ENCODE measurements around the gene SUFU.

SUFU gene

DNA sequence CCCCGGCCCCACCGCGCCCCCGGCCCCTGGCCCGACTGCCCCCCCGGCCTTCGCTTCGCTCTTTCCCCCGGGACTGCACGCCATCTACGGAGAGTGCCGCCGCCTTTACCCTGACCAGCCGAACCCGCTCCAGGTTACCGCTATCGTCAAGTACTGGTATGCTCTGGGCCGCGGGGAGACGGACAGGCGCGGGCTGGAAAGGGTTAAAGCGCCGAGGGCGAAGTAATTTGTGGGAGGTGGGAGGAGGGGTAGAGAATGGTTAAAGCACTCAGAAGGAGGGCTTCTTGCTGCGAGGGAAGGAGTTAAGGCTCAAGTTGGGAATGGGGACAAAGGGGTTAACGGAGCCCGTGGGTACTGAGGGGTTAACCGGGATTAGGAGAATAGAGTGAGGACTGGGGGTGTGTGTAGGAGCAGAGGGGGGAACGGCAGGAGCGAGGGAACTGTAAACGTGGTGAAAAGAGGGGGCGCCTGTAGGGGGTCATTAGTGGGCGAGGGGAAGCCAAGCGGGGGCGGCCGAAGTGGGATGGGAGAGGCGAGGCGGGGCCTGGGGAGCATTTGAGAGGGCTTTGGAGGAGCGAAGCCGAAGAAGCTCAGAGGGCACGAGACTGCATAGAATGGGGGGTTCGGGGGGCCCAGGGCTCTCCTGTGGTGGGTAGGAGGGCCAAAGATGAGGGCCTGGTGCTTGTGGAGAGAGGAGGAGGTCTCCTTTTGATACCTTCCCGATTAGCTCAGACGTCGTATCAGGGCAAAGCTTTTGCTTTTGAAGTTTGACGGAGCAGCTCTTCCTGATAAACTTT lies 605 bp downstream of the SUFU start:
- H3K9me3 ChIP-seq (ENCODE audit: insufficient read depth, low read length, severe bottlenecking) = no peaks in the 10 kb centered on the region
- H3K4me2 ChIP-seq (ENCODE audit: insufficient read depth, low read length) = peak overlapping the region; percentile 94
- peaks cover 32% of the 10 kb centered on the region for H4K20me1 ChIP-seq (ENCODE audit: insufficient read depth, low read length)
- peaks cover 65% of the 10 kb centered on the region for H3K79me2 ChIP-seq (ENCODE audit: insufficient read depth, low read length)
- H3K4me3 ChIP-seq (ENCODE audit: low read depth in 1 of 2, low read length in 2 of 2) = peak overlapping the region; percentile 77 to 83
- peak; percentile 39 for DNase-seq
- TF ChIP-seq, protein P1, sequence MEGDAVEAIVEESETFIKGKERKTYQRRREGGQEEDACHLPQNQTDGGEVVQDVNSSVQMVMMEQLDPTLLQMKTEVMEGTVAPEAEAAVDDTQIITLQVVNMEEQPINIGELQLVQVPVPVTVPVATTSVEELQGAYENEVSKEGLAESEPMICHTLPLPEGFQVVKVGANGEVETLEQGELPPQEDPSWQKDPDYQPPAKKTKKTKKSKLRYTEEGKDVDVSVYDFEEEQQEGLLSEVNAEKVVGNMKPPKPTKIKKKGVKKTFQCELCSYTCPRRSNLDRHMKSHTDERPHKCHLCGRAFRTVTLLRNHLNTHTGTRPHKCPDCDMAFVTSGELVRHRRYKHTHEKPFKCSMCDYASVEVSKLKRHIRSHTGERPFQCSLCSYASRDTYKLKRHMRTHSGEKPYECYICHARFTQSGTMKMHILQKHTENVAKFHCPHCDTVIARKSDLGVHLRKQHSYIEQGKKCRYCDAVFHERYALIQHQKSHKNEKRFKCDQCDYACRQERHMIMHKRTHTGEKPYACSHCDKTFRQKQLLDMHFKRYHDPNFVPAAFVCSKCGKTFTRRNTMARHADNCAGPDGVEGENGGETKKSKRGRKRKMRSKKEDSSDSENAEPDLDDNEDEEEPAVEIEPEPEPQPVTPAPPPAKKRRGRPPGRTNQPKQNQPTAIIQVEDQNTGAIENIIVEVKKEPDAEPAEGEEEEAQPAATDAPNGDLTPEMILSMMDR (IDR thresholded peaks at IDR 0.05; ENCODE audit: borderline replicate concordance, extremely low read depth, low read length, poor library complexity, severe bottlenecking) = no peak
- TF ChIP-seq EZH2 (IDR thresholded peaks at IDR 0.05; ENCODE audit: borderline replicate concordance, low read depth, low read length, severe bottlenecking) = no peak
- no peaks in the 10 kb centered on the region for H3K27me3 ChIP-seq (ENCODE audit: insufficient read depth, low read length, poor library complexity)
- peaks cover 40% of the 10 kb centered on the region for H3K4me1 ChIP-seq (ENCODE audit: insufficient read depth, low read length)
- H3K27ac ChIP-seq (ENCODE audit: low read length) = peak overlapping the region; percentile 65
- H3K9ac ChIP-seq (ENCODE audit: low read depth, low read length) = peak overlapping the region; percentile 65
- peak overlapping the region; percentile 80 for H2AFZ ChIP-seq (ENCODE audit: low read depth, low read length)
- ATAC-seq (ENCODE audit: insufficient read depth, low read depth) = no peak
- peaks cover 39% of the 10 kb centered on the region for H3K36me3 ChIP-seq (ENCODE audit: insufficient read depth, low read length)

DNA sequence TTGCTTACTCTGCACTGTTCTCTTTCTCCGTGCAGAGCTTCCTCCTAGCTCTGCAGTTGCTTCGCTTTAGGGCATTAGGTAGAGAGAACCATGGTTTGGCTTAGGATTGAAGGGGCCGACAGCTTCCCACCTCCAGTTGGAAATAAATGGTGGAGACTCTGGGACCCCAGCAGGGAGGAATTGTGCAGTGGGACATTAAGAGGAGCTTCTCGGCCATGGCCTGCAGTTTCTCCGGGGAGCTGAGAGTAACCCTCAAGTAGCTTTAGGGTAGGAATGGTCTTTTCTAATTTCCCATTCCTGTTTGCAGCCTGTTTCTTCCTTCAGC lies 1.2 kb downstream of the SUFU start:
- Histone ChIP-seq H3K4me2 (ENCODE audit: insufficient read depth, low read length) (peak overlapping the region; percentile 94), H3K9me3 (ENCODE audit: insufficient read depth, low read length, severe bottlenecking) (no peaks in the 10 kb centered on the region), H3K4me1 (ENCODE audit: insufficient read depth, low read length) (peaks cover 36% of the 10 kb centered on the region), H3K9ac (ENCODE audit: low read depth, low read length) (peak overlapping the region; percentile 65), H3K27ac (ENCODE audit: low read length) (peak overlapping the region; percentile 65; the same call in 1 of the 2 replicates), H2AFZ (ENCODE audit: low read depth, low read length) (peak overlapping the region; percentile 80; the same call in 1 of the 2 replicates), H3K79me2 (ENCODE audit: insufficient read depth, low read length) (peaks cover 60% of the 10 kb centered on the region), H4K20me1 (ENCODE audit: insufficient read depth, low read length) (peaks cover 28% of the 10 kb centered on the region), H3K27me3 (ENCODE audit: insufficient read depth, low read length, poor library complexity) (no peaks in the 10 kb centered on the region), H3K4me3 (ENCODE audit: low read depth in 1 of 2, low read length in 2 of 2) (peak overlapping the region; percentile 77 to 83; a peak in 3 of 4 replicates), H3K36me3 (ENCODE audit: insufficient read depth, low read length) (peaks cover 44% of the 10 kb centered on the region)
- ATAC-seq (ENCODE audit: insufficient read depth, low read depth) (no peak), DNase-seq (no peak)
- TF ChIP-seq EZH2 (IDR thresholded peaks at IDR 0.05; ENCODE audit: borderline replicate concordance, low read depth, low read length, severe bottlenecking) = no peak
- TF ChIP-seq, protein P1 (IDR thresholded peaks at IDR 0.05; ENCODE audit: borderline replicate concordance, extremely low read depth, low read length, poor library complexity, severe bottlenecking) = no peak

DNA sequence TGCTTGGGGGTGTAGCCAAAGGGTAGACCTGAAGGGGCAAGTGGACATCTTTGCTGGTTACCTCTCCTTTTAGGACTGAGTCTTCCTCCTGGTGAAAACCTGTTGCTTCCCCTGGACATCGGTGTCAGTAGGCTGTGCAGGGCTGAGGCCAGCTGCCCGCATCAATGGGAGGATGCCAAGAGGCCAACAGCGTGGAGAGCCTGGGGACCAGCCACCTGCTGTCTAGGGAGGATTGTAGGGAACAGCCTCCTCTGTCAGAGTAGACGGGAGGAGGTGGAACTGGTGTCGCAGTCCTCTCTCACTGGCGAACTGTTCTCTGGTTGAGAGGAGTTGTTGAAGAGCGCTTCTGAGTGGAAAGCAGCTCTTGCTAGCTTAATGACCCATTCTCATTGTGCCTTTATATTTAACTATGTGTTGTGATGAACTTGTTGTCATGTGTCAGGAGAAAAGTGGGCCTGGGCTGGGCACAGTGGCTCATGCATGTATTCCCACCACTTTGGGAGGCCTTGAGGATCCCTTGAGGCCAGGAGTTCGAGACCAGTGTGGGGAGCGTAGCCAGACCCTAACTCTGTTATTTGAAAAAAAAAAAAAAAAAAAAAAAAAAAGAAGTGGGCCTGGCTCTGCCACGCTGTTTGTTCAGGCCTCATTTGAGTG lies 1.8 kb downstream of the SUFU start:
- peaks cover 55% of the 10 kb centered on the region for H3K79me2 ChIP-seq (ENCODE audit: insufficient read depth, low read length)
- DNase-seq (no peak), ATAC-seq (ENCODE audit: insufficient read depth, low read depth) (no peak)
- no peaks in the 10 kb centered on the region for H3K27me3 ChIP-seq (ENCODE audit: insufficient read depth, low read length, poor library complexity)
- peaks cover 33% of the 10 kb centered on the region for H3K4me1 ChIP-seq (ENCODE audit: insufficient read depth, low read length)
- peak overlapping the region; percentile 65; the same call in 1 of the 2 replicates for H3K9ac ChIP-seq (ENCODE audit: low read depth, low read length)
- peak overlapping the region in 1 of 2 experiments; percentile 77; a peak in 3 of 4 replicates for H3K4me3 ChIP-seq (ENCODE audit: low read depth in 1 of 2, low read length in 2 of 2)
- no peak overlapping the region for H2AFZ ChIP-seq (ENCODE audit: low read depth, low read length)
- peak overlapping the region; percentile 94 for H3K4me2 ChIP-seq (ENCODE audit: insufficient read depth, low read length)
- peaks cover 25% of the 10 kb centered on the region for H4K20me1 ChIP-seq (ENCODE audit: insufficient read depth, low read length)
- H3K9me3 ChIP-seq (ENCODE audit: insufficient read depth, low read length, severe bottlenecking) = no peaks in the 10 kb centered on the region
- TF ChIP-seq, protein P1 (IDR thresholded peaks at IDR 0.05; ENCODE audit: borderline replicate concordance, extremely low read depth, low read length, poor library complexity, severe bottlenecking) = no peak
- TF ChIP-seq EZH2 (IDR thresholded peaks at IDR 0.05; ENCODE audit: borderline replicate concordance, low read depth, low read length, severe bottlenecking) = no peak
- H3K27ac ChIP-seq (ENCODE audit: low read length) = no peak overlapping the region
- peaks cover 46% of the 10 kb centered on the region for H3K36me3 ChIP-seq (ENCODE audit: insufficient read depth, low read length)
